T-helper 22 cell (primary cell): ENCODE results near the gene NRL.

ENCODE experiments used
- DNase-seq: peaks from one replicate; pipeline ENCODE4 v3.0.0-alpha.2; 2020; ENCODE audit warnings: low read depth

The NRL gene

DNA sequence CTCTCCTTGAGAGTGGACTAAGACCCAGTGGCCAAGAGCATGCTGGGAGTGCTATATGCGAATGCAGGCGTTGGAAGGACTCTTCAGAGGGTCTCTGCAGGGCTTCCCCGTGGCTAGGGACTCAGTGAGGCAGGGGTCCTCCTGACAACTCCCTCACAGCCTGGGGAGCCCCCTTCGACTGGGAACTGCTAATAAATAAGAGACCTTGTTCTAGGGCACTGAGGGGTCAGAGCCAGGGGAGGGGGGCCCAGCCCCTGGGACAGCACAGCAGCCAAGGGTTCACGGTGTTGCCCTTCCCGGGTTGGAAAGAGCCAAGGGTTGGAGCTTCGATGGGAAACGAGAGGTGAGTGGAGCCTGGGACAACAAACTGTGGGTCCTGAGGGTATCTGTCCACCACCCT is 49.3 kb downstream of the NRL start:
- no peak for DNase-seq

GRCh38 chr14:24064856-24065255 is 49.9 kb downstream of the NRL start:
- DNase-seq = no peak

- no peak for DNase-seq
Observed at GRCh38 chr14:24064091-24064795, 50.5 kb downstream of the NRL start.

GRCh38 chr14:24063263-24063836 is 51.4 kb downstream of the NRL start:
- DNase-seq = no peak

GRCh38 chr14:24062216-24062980 is 52.4 kb downstream of the NRL start:
- DNase-seq = no peak

DNA sequence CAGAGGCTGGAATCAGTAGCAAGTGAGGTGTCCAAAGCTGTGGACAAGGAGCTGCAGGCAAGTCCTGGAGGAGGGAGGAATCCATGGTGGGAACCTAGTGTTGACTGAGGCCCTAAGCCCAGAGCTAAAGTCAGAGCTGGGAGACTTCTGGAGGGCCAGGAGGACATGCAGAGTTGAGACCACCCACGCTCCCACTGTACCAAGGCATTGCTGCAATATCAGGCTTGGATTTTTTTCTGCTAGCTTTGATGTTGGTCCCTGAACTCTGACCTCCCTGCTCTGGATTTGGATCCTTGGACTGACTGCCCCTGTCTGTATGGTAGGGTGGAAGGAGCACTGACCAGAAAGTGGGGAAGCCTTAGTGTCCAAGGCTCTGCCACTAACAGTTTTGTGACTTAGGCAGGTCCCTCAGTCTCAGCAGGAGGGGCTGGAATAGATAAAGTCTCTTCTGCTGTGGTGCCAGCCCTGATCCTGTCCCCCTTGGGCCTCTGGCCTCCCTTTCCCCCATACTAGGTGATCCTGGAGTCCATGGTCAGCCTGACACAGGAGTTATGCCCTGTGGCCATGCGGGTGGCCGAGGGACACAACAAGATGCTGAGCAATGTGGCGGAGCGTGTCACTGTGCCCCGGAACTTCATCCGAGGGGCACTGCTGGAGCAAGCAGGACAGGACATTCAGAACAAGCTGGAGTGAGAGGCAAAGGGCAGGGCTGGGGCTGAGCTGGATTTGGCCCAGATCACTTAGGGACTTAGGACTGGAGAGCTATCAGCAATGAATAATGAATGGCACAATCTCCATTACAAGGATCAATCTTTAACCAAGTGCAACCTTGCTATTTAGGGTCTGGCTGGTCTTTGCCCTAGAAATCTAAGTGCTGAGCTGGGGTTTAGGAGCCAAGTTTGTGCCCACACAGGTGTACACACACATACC is 53.5 kb downstream of the NRL start:
- DNase-seq = no peak

GRCh38 chr14:24060443-24060842 is 54.3 kb downstream of the NRL start:
- DNase-seq = no peak

- DNase-seq = no peak
Observed at GRCh38 chr14:24059841-24060388, 54.8 kb downstream of the NRL start.

DNA sequence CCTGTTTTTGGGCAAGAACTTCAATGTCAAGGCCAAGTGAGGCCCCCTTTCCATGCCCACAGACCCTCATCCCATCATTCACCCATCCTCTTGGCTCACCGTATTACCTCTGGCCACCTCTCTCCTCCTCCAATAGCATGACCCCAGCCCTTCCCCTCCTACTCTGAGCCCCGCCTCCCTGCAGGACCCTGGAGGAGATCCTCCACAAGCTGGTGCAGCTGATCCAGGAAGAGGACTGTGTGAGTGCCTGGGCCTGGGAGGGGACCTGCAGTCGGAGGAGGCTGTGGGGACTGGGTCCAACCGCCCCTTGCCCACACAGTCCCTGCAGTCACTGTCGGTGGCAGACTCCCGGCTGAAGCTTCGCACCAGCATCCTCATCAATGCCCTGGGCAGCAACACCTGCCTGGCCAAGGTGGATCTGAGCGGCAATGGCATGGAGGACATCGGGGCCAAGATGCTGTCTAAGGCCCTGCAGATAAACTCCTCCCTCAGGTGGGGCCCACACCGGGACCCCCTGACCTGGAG is 55.7 kb downstream of the NRL start:
- no peak for DNase-seq

DNA sequence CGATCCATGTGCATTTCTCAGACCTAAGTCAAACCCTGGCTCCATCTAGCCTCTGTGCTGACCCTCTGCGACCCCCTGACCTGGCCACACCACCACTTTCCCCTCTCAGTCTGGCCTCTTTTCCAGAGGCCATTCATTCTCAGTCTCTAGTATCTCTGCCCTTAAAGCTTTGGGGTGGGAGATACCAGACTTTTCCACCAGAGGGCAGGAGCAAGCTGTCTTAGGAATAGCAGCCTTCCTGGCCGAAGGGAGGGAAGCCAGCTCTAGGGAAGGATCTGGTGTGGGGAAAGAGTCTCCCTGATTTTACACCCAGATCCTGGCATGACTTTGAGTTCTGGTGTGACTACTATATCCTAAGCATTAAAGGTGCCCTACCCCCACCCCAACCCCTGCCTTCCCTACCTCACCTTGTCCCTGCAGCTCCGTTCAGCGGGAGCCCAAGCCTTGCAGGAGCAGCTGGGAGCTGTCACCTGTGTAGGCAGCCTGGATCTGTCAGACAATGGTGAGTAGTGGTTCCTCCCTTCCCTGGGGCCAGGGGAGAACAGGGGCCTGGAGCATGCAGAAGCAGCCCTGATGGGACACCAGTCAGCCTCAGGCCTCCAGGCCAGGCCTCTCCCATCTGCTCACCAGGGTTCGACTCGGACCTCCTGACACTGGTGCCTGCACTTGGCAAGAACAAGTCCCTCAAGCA is 56.3 kb downstream of the NRL start:
- no peak for DNase-seq

GRCh38 chr14:24057867-24058259 is 56.9 kb downstream of the NRL start:
- no peak for DNase-seq

DNA sequence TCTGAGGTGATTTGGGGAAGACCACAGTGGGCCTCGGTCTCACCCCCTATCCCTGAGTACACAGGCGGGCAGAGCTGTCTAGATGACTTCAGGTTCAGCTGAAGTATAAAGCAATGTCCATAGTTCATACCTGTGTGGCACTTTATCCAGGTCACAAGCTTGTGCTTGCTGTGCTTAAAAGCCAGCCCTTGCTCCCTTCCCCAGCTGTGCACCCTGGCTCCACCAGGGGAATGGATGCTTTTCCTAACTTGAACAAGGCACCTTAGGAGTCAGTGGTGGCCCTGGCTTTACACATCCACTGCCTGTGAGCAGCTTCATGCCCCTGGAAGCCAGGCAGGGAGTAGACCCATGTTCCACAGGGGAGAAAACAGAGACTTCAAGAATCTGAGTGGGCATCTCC is 57.5 kb downstream of the NRL start:
- DNase-seq = no peak

DNA sequence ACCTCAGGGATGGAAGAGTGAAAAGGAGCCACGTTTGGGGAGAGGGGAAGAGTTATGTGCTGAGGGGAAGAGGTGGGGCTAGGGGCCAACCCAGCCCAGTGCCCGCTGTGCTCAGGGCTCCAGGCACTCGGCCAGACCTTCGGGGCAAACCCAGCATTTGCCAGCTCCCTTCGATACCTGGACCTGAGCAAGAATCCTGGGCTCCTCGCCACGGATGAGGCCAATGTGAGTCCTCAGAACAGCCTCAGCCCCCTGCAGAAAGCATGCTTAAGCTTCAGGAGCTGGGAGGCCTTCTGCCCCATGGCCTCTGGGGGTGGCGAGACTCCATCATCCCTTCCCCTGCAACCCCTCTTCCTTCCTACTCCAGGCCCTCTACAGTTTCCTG is 58.0 kb downstream of the NRL start:
- no peak for DNase-seq

- DNase-seq = no peak
Observed at GRCh38 chr14:24055971-24056799, 58.6 kb downstream of the NRL start.

GRCh38 chr14:24054646-24055045 is 60.1 kb downstream of the NRL start:
- no peak for DNase-seq

- DNase-seq = no peak
Observed at GRCh38 chr14:24054324-24054641, 60.5 kb downstream of the NRL start.

DNA sequence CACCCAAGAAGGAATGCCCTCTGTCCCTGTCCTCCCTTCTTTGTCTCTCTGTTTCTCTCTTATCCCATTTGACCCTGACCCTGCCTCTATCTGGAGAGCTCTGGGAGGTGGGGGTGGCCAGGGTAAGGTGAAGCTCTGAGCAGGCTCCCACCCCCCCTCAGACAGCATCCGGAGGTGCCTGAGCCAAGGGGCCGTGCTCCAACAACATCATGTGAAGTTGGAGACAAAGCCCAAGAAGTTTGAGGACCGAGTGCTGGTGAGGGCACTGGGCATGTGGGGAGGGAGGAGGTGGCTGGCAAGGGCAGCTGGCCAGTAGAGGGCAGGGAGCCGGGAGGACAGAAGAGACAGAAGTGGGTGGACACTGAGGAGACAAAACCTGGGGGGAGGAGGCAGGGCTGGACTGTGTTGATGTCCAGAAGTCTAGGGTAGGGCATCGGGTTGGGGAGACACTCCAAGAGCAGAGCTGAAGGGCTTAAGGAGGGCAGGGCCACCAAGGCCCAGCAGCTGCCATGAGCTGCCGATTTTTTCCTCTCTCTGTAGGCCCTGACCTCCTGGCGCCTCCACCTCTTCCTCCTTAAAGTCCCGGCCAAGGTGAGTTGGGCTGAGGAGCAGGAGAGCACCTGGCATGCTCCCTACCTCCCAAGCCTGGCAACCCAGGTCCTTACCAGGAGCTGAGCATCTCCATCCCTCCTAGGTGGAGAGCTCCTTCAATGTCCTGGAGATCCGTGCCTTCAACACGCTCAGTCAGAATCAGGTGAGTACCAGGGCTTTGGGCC is 61.0 kb downstream of the NRL start:
- no peak for DNase-seq

GRCh38 chr14:24052656-24053547 is 61.8 kb downstream of the NRL start:
- DNase-seq = no peak
